DND-41 (cell line): ENCODE data around the gene IL1RN.

Source experiments
- ATAC-seq: fragments of 200-7000 bp; cut with Tn5 transposase; 3 replicates; pipeline ENCODE4 v1.9.1; 2021; ENCODE audit warnings: low read depth; ENCODE audit not compliant: insufficient read depth
- DNase-seq: peaks from one replicate; pipeline ENCODE4 v3.0.0-alpha.2; 2020
- H2AFZ ChIP-seq: 2 replicates; pipeline ENCODE4 v1.6.0; 2012; ENCODE audit warnings: low read depth, low read length
- H3K27ac ChIP-seq: 2 replicates; pipeline ENCODE4 v1.5.1; 2012; ENCODE audit warnings: low read length, inconsistent platforms
- H3K27me3 ChIP-seq: fragments of 200-600 bp; sonication (generic); 2 replicates; pipeline ENCODE4 v1.6.0; 2012; ENCODE audit warnings: low read length, mild to moderate bottlenecking, inconsistent platforms; ENCODE audit not compliant: insufficient read depth, poor library complexity
- H3K36me3 ChIP-seq: 2 replicates; pipeline ENCODE4 v1.5.1; 2012; ENCODE audit warnings: low read length, inconsistent platforms; ENCODE audit not compliant: insufficient read depth
- H3K4me1 ChIP-seq: 2 replicates; pipeline ENCODE4 v1.5.1; 2012; ENCODE audit warnings: mild to moderate bottlenecking, low read length; ENCODE audit not compliant: insufficient read depth
- H3K4me2 ChIP-seq: 2 replicates; pipeline ENCODE4 v1.6.0; 2012; ENCODE audit warnings: mild to moderate bottlenecking, moderate library complexity, low read length, inconsistent platforms; ENCODE audit not compliant: insufficient read depth
- H3K4me3 ChIP-seq, 2 experiments: fragments of 200-600 bp in 1 of 2; shearing (Covaris generic) in 1 of 2; 2 replicates each; pipeline ENCODE4 v1.5.1; 2012 to 2016; ENCODE audit warnings: inconsistent platforms in 2 of 2, low read length in 2 of 2, mild to moderate bottlenecking in 2 of 2, low read depth in 1 of 2, moderate library complexity in 1 of 2
- H3K79me2 ChIP-seq: 2 replicates; pipeline ENCODE4 v1.6.0; 2012; ENCODE audit warnings: low read length, inconsistent platforms; ENCODE audit not compliant: insufficient read depth
- H3K9ac ChIP-seq: 2 replicates; pipeline ENCODE4 v1.6.0; 2012; ENCODE audit warnings: low read depth, mild to moderate bottlenecking, inconsistent platforms, low read length, moderate library complexity
- H3K9me3 ChIP-seq: 2 replicates; pipeline ENCODE4 v1.5.1; 2012; ENCODE audit warnings: low read length, moderate library complexity, mild to moderate bottlenecking, inconsistent platforms; ENCODE audit not compliant: insufficient read depth, severe bottlenecking
- H4K20me1 ChIP-seq: 2 replicates; pipeline ENCODE4 v1.6.0; 2012; ENCODE audit warnings: low read length; ENCODE audit not compliant: insufficient read depth
- CTCF ChIP-seq: IDR thresholded peaks from 2 replicates; pipeline ENCODE4 v1.5.1; 2012; ENCODE audit warnings: borderline replicate concordance, low read length, moderate library complexity, mild to moderate bottlenecking; ENCODE audit not compliant: poor library complexity, severe bottlenecking; ENCODE audit errors: extremely low read depth
- EZH2 ChIP-seq: IDR thresholded peaks from 3 replicates; pipeline ENCODE4 v1.6.1; 2012; ENCODE audit warnings: borderline replicate concordance, low read depth, mild to moderate bottlenecking, moderate library complexity, low read length, inconsistent platforms; ENCODE audit not compliant: severe bottlenecking

IL1RN gene

GRCh38 chr2:113114224-113114945 lies 13.0 kb upstream of the IL1RN start:
- TF ChIP-seq EZH2 (no peak), CTCF (no peak)
- no peak overlapping the region for H3K4me3 ChIP-seq
- no peak overlapping the region for H3K4me2 ChIP-seq
- ATAC-seq = no peak
- no peaks in the 10 kb centered on the region for H3K4me1 ChIP-seq
- H3K79me2 ChIP-seq = no peaks in the 10 kb centered on the region
- H3K27ac ChIP-seq = no peak overlapping the region
- H4K20me1 ChIP-seq = no peaks in the 10 kb centered on the region
- no peak for DNase-seq
- H3K36me3 ChIP-seq = no peaks in the 10 kb centered on the region
- H2AFZ ChIP-seq = no peak overlapping the region
- no peaks in the 10 kb centered on the region for H3K9me3 ChIP-seq
- no peak overlapping the region for H3K9ac ChIP-seq
- peaks cover 5% of the 10 kb centered on the region for H3K27me3 ChIP-seq

- Histone ChIP-seq H3K27ac (no peak overlapping the region), H3K9ac (no peak overlapping the region), H2AFZ (no peak overlapping the region), H3K4me1 (no peaks in the 10 kb centered on the region), H3K9me3 (no peaks in the 10 kb centered on the region), H3K4me3 (no peak overlapping the region), H3K36me3 (no peaks in the 10 kb centered on the region), H3K79me2 (no peaks in the 10 kb centered on the region), H3K27me3 (peaks cover 9% of the 10 kb centered on the region), H4K20me1 (no peaks in the 10 kb centered on the region), H3K4me2 (no peak overlapping the region)
- TF ChIP-seq EZH2 = no peak
- TF ChIP-seq CTCF = no peak
- DNase-seq = no peak
- ATAC-seq = no peak
Observed at GRCh38 chr2:113114996-113115395, 12.4 kb upstream of the IL1RN start.

GRCh38 chr2:113116100-113116958 lies 11.1 kb upstream of the IL1RN start:
- no peaks in the 10 kb centered on the region for H3K36me3 ChIP-seq
- no peaks in the 10 kb centered on the region for H3K79me2 ChIP-seq
- H3K27ac ChIP-seq = no peak overlapping the region
- peaks cover 7% of the 10 kb centered on the region for H3K27me3 ChIP-seq
- TF ChIP-seq CTCF (no peak), EZH2 (no peak)
- H3K4me2 ChIP-seq = no peak overlapping the region
- no peaks in the 10 kb centered on the region for H3K4me1 ChIP-seq
- H3K9me3 ChIP-seq = no peaks in the 10 kb centered on the region
- no peak overlapping the region for H3K4me3 ChIP-seq
- H4K20me1 ChIP-seq = no peaks in the 10 kb centered on the region
- ATAC-seq (no peak), DNase-seq (no peak)
- H3K9ac ChIP-seq = no peak overlapping the region
- H2AFZ ChIP-seq = no peak overlapping the region
